ENCODE data around the gene GTPBP8. TPM values are rescaled to one million over a fixed set of nuclear protein-coding genes. Genes with fewer than 3 reads are reported as not detected.

GTPBP8 gene
- 14.3 to 15.2 TPM (median 14.4 TPM) in 3 replicates for total RNA-seq
- long read RNA-seq, transcript GTPBP8-203 (6 exons, 1,360 nt), result major isoform, 21 of 24 reads
- long read RNA-seq, partial matches to known transcripts, result 0 of 24 reads
- long read RNA-seq, other reads (novel, unspliced or antisense), result 1 of 24 reads

- H3K9me3 Mint-ChIP-seq (ENCODE audit: low read depth), result no peaks in the 10 kb centered on the region
- TF ChIP-seq CTCF (IDR thresholded peaks at IDR 0.05), result peak; percentile 55
- DNase-seq (ENCODE audit: low spot score), result peak; percentile 96
- H3K4me3 Mint-ChIP-seq (ENCODE audit: unreplicated experiment), result peak within 1 kb of the TSS; percentile 91
- H3K27me3 Mint-ChIP-seq (ENCODE audit: low read depth), result peaks cover 1% of the 10 kb centered on the region
- no peaks in the 10 kb centered on the region for H3K36me3 Mint-ChIP-seq (ENCODE audit: low read depth)
- peaks cover 27% of the 10 kb centered on the region for H3K4me1 Mint-ChIP-seq (ENCODE audit: low read depth)
- H3K27ac Mint-ChIP-seq (ENCODE audit: unreplicated experiment), result peak within 1 kb of the TSS; percentile 90
Observed at GRCh38 chr3:112990672-112991602, at the start of gene GTPBP8. Gene GTPBP8 (plus strand): TSS chr3:112990984. CDS start chr3:112991000, 16 bp downstream.

GRCh38 chr3:112948346-112948838 lies 42.4 kb upstream of the GTPBP8 start:
- no peaks in the 10 kb centered on the region for H3K4me1 Mint-ChIP-seq (ENCODE audit: low read depth)
- no peak for DNase-seq (ENCODE audit: low spot score)
- no peak overlapping the region for H3K27ac Mint-ChIP-seq (ENCODE audit: unreplicated experiment)
- peaks cover 4% of the 10 kb centered on the region for H3K36me3 Mint-ChIP-seq (ENCODE audit: low read depth)
- no peak overlapping the region for H3K4me3 Mint-ChIP-seq (ENCODE audit: unreplicated experiment)
- H3K27me3 Mint-ChIP-seq (ENCODE audit: low read depth), result peaks cover 27% of the 10 kb centered on the region
- no peak for TF ChIP-seq CTCF (IDR thresholded peaks at IDR 0.05)
- H3K9me3 Mint-ChIP-seq (ENCODE audit: low read depth), result peaks cover 16% of the 10 kb centered on the region

- Mint-ChIP-seq H3K4me3 (ENCODE audit: unreplicated experiment) (no peak overlapping the region), H3K4me1 (ENCODE audit: low read depth) (no peaks in the 10 kb centered on the region), H3K27ac (ENCODE audit: unreplicated experiment) (no peak overlapping the region), H3K9me3 (ENCODE audit: low read depth) (peaks cover 31% of the 10 kb centered on the region), H3K36me3 (ENCODE audit: low read depth) (peaks cover 6% of the 10 kb centered on the region), H3K27me3 (ENCODE audit: low read depth) (peaks cover 19% of the 10 kb centered on the region)
- DNase-seq (ENCODE audit: low spot score), result no peak
- TF ChIP-seq CTCF (IDR thresholded peaks at IDR 0.05), result no peak
Observed at GRCh38 chr3:112956351-112956750, 34.4 kb upstream of the GTPBP8 start.

GRCh38 chr3:112958811-112959560 lies 31.8 kb upstream of the GTPBP8 start:
- no peak overlapping the region for H3K27ac Mint-ChIP-seq (ENCODE audit: unreplicated experiment)
- peaks cover 10% of the 10 kb centered on the region for H3K36me3 Mint-ChIP-seq (ENCODE audit: low read depth)
- peaks cover 29% of the 10 kb centered on the region for H3K9me3 Mint-ChIP-seq (ENCODE audit: low read depth)
- H3K27me3 Mint-ChIP-seq (ENCODE audit: low read depth), result peaks cover 19% of the 10 kb centered on the region
- H3K4me1 Mint-ChIP-seq (ENCODE audit: low read depth), result no peaks in the 10 kb centered on the region
- TF ChIP-seq CTCF (IDR thresholded peaks at IDR 0.05), result no peak
- DNase-seq (ENCODE audit: low spot score), result no peak
- H3K4me3 Mint-ChIP-seq (ENCODE audit: unreplicated experiment), result no peak overlapping the region

- Mint-ChIP-seq H3K27me3 (ENCODE audit: low read depth) (peaks cover 37% of the 10 kb centered on the region), H3K4me1 (ENCODE audit: low read depth) (no peaks in the 10 kb centered on the region), H3K4me3 (ENCODE audit: unreplicated experiment) (no peak overlapping the region), H3K9me3 (ENCODE audit: low read depth) (peaks cover 10% of the 10 kb centered on the region), H3K27ac (ENCODE audit: unreplicated experiment) (no peak overlapping the region), H3K36me3 (ENCODE audit: low read depth) (peaks cover 4% of the 10 kb centered on the region)
- no peak for DNase-seq (ENCODE audit: low spot score)
- no peak for TF ChIP-seq CTCF (IDR thresholded peaks at IDR 0.05)
Observed at GRCh38 chr3:112963683-112964082, 27.1 kb upstream of the GTPBP8 start.

Data from chondrocyte (in vitro differentiated cells).